ENCODE data around the gene SCD. TPM values are rescaled to one million over a fixed set of nuclear protein-coding genes. Genes with fewer than 3 reads are reported as not detected.
"Not testable (repeated sequence)": the region's sequence is repeated elsewhere in the genome, so short reads cannot be mapped to it uniquely, and the experiment has no call there.

Gene SCD
- total RNA-seq, 1 experiment from 2014 or later: 652 TPM

- no peaks in the 10 kb centered on the region for H3K9me3 ChIP-seq (ENCODE audit: control insufficient read depth in 1 of 2, insufficient read depth in 1 of 2, low read depth in 1 of 2, low read length in 2 of 2)
- TF ChIP-seq EGR1 (IDR thresholded peaks at IDR 0.05; ENCODE audit: low read depth) (no peak), CTCF (IDR thresholded peaks at IDR 0.05 in 2 of 3, conservative IDR thresholded peaks at IDR 0.05 in 1 of 3; ENCODE audit: borderline replicate concordance in 1 of 3, insufficient read depth in 1 of 3, low read depth in 2 of 3, low read length in 2 of 3) (no peak)
- no peaks in the 10 kb centered on the region for H4K20me1 ChIP-seq (ENCODE audit: insufficient read depth)
- ATAC-seq (no peak), DNase-seq (ENCODE audit: low read depth, low spot score) (no peak)
- no peak overlapping the region for H3K9ac ChIP-seq (ENCODE audit: low read length)
- RAD21 ChIA-PET (ENCODE audit: low non-redundant PET in 1 of 2, low total read pairs in 2 of 2, uncharacterized antibody in 2 of 2, unreplicated experiment in 2 of 2): no interaction called here
- no peaks in the 10 kb centered on the region for H3K9me2 ChIP-seq (ENCODE audit: insufficient read depth)
- no peaks in the 10 kb centered on the region for H3K36me3 ChIP-seq (ENCODE audit: control insufficient read depth in 1 of 2, insufficient read depth in 2 of 2, low read length in 2 of 2)
- no peak overlapping the region for H3K4me2 ChIP-seq (ENCODE audit: low read length)
- no peaks in the 10 kb centered on the region for H3K79me2 ChIP-seq (ENCODE audit: insufficient read depth, low read length)
- no peak overlapping the region for H3K4me3 ChIP-seq (replicated peaks in 1 of 2; ENCODE audit: low read depth in 1 of 2, low read length in 2 of 2)
- intact Hi-C loops (cut with micrococcal nuclease): no loop called here
- peaks cover 15% of the 10 kb centered on the region; the same call in 1 of the 2 replicates for H3K27me3 ChIP-seq (ENCODE audit: insufficient read depth, low read length)
- CTCF ChIA-PET: interaction anchor here (1.1 kb wide), 1 partner anchor 581 kb away, joined by 3 read pairs; no protein-coding TSS in a partner anchor
- no peak overlapping the region for H2AFZ ChIP-seq (ENCODE audit: low read depth, low read length, poor library complexity, severe bottlenecking)
- POLR2A ChIA-PET: no interaction called here
- peaks cover 4 to 7% of the 10 kb centered on the region in 2 experiments; a peak in 2 of 4 replicates for H3K4me1 ChIP-seq (ENCODE audit: control insufficient read depth in 1 of 2, insufficient read depth in 2 of 2, low read length in 2 of 2)
- no peak overlapping the region for H3K27ac ChIP-seq (ENCODE audit: low read depth, low read length)
- no TSS peak for BruUV-seq (replicated peaks)
These were observed 49.8 kb upstream of the SCD start for GRCh38 chr10:100297242-100297641.

DNA sequence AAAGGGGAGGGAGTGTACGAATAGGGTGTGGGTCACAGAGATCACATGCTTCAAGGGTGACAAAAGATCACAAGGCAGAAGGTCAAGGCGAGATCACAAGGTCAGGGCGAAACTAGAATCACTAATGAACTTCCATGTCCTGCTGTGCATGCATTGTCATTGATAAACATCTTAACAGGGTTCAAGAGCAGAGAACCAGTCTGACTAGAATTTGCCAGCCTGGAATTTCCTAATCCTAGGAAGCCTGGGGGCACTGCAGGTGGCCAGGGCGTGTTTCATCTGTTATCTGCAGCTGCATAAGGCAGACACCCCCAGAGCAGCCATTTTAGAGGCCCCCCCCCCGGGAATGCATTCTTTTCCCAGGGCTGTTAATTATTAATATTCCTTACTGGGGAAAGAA, 45.9 kb upstream of the SCD start:
- ATAC-seq; H3K9me3 ChIP-seq (ENCODE audit: control insufficient read depth in 1 of 2, insufficient read depth in 1 of 2, low read depth in 1 of 2, low read length in 2 of 2); H3K4me2 ChIP-seq (ENCODE audit: low read length); H3K4me1 ChIP-seq (ENCODE audit: control insufficient read depth in 1 of 2, insufficient read depth in 2 of 2, low read length in 2 of 2); H3K9ac ChIP-seq (ENCODE audit: low read length); H3K36me3 ChIP-seq (ENCODE audit: control insufficient read depth in 1 of 2, insufficient read depth in 2 of 2, low read length in 2 of 2); H4K20me1 ChIP-seq (ENCODE audit: insufficient read depth); H3K9me2 ChIP-seq (ENCODE audit: insufficient read depth); RAD21 ChIA-PET (ENCODE audit: low non-redundant PET in 1 of 2, low total read pairs in 2 of 2, uncharacterized antibody in 2 of 2, unreplicated experiment in 2 of 2); H3K27ac ChIP-seq (ENCODE audit: low read depth, low read length); DNase-seq (ENCODE audit: low read depth, low spot score); H3K4me3 ChIP-seq (replicated peaks in 1 of 2; ENCODE audit: low read depth in 1 of 2, low read length in 2 of 2); H2AFZ ChIP-seq (ENCODE audit: low read depth, low read length, poor library complexity, severe bottlenecking); POLR2A ChIA-PET; CTCF ChIA-PET; H3K79me2 ChIP-seq (ENCODE audit: insufficient read depth, low read length); H3K27me3 ChIP-seq (ENCODE audit: insufficient read depth, low read length); BruUV-seq (replicated peaks): not testable (repeated sequence)
- TF ChIP-seq SP1 (IDR thresholded peaks at IDR 0.05; ENCODE audit: low read depth): peak; percentile 22; the same call in 1 of the 2 replicates
- TF ChIP-seq CBX3 (IDR thresholded peaks at IDR 0.05; ENCODE audit: low read depth): 0 out of 2 replicates have a peak, but pooled peaks have one; percentile 37
- intact Hi-C loops (cut with micrococcal nuclease): loop anchor here (5.0 kb wide), 1 partner anchor 36 kb away; no protein-coding TSS in a partner anchor
